C4-2B (cell line): ENCODE data around the gene ATP6V0E2.

Experiments
- H3K27ac ChIP-seq: fragments of 450-650 bp; 2 replicates; pipeline ENCODE4 v1.5.1; 2017
- CTCF ChIP-seq: fragments of 450-650 bp; conservative IDR thresholded peaks from 2 replicates; pipeline ENCODE4 v1.5.1; 2017; ENCODE audit warnings: mild to moderate bottlenecking
- ZFX ChIP-seq: fragments of 450-650 bp; IDR thresholded peaks from 2 replicates; pipeline ENCODE4 v1.6.1; 2017

The ATP6V0E2 gene

GRCh38 chr7:149877890-149878522 lies 4.2 kb downstream of the ATP6V0E2 start:
- H3K27ac ChIP-seq: no peak overlapping the region

GRCh38 chr7:149878523-149878921 lies 4.8 kb downstream of the ATP6V0E2 start:
- no peak overlapping the region for H3K27ac ChIP-seq
- TF ChIP-seq CTCF (no peak), ZFX (no peak)

More at GRCh38 chr7:149877890-149878522, 4.2 kb downstream of the ATP6V0E2 start:
- TF ChIP-seq CTCF (no peak), ZFX (no peak)

GRCh38 chr7:149879271-149879743 lies 5.5 kb downstream of the ATP6V0E2 start:
- TF ChIP-seq ZFX (no peak), CTCF (no peak)
- H3K27ac ChIP-seq: no peak overlapping the region

- no peak overlapping the region for H3K27ac ChIP-seq
- TF ChIP-seq CTCF: no peak
- no peak for TF ChIP-seq ZFX
These were observed 6.2 kb downstream of the ATP6V0E2 start for GRCh38 chr7:149879766-149880637.

GRCh38 chr7:149880638-149881311 lies 7.0 kb downstream of the ATP6V0E2 start:
- TF ChIP-seq ZFX (no peak), CTCF (no peak)
- no peak overlapping the region for H3K27ac ChIP-seq

- TF ChIP-seq CTCF: no peak
- no peak for TF ChIP-seq ZFX
- no peak overlapping the region for H3K27ac ChIP-seq
These were observed 7.8 kb downstream of the ATP6V0E2 start for GRCh38 chr7:149881328-149882247.
